ENCODE results near the gene DLK1.

DNA sequence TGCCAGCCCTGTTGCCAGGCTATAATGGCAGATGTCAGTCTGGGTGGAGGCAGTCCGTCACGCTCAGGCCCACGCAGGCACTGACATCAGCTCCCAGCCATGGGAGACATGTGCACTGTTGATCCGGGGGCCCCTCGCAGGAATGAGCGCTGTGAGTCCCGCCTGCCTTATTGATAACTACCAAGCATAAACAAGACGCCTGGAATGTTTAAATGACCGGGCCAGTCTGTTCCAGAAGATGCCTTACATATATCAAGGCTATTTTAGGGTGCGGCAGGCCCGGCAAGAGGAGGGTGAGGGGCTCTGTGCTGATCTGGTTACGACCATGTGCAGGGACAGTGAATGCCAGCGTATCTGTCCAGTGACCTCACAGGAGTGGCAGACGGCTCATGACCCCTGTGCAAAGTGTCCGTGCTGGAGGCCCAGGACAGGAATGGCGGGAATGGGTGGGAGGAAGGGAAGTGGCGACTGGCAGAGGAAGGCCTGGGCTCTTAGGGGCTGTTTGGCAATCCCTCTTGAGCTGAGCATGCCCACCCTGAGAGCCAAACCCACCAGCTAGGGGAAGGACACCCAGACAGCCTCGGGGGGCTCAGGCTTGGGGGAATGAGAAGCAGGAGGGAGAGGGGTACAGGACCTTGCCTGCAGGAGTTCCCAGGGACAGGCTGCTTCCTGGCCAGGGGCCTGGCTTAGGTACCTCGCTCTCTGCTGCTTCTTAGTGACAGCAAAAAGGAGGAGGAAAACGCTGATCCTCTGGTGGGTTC lies 49.3 kb downstream of the DLK1 start:
- TF ChIP-seq, protein P1, sequence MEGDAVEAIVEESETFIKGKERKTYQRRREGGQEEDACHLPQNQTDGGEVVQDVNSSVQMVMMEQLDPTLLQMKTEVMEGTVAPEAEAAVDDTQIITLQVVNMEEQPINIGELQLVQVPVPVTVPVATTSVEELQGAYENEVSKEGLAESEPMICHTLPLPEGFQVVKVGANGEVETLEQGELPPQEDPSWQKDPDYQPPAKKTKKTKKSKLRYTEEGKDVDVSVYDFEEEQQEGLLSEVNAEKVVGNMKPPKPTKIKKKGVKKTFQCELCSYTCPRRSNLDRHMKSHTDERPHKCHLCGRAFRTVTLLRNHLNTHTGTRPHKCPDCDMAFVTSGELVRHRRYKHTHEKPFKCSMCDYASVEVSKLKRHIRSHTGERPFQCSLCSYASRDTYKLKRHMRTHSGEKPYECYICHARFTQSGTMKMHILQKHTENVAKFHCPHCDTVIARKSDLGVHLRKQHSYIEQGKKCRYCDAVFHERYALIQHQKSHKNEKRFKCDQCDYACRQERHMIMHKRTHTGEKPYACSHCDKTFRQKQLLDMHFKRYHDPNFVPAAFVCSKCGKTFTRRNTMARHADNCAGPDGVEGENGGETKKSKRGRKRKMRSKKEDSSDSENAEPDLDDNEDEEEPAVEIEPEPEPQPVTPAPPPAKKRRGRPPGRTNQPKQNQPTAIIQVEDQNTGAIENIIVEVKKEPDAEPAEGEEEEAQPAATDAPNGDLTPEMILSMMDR (IDR thresholded peaks at IDR 0.05 in 8 of 11, conservative IDR thresholded peaks at IDR 0.05 in 3 of 11), result no peak
- TF ChIP-seq POLR2A (IDR thresholded peaks at IDR 0.05), result no peak
- no peak for TF ChIP-seq POLR2AphosphoS5 (IDR thresholded peaks at IDR 0.05)

All from spleen (tissue), 7 donors.